ENCODE results near the gene MAP3K5.

DNA sequence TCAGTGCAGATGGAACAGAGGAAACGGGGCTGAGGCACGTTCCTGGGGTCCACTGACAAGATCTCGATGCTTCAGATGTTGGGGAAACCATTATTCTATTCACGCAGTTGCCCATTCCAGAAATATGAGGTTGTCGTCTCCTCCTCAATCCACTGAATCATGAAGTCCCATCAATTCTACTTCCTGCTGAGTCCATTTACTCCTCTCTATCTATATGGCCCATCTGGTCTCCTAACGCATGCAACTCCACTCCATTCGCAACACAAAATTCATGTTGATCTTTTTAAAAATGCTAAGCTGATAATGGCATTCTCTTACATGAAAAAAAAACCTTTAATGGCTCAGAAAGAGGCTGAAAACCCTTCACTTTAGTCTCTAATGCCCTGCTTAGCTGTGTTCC, 37.5 kb downstream of the MAP3K5 start:
- TF ChIP-seq, protein P1, sequence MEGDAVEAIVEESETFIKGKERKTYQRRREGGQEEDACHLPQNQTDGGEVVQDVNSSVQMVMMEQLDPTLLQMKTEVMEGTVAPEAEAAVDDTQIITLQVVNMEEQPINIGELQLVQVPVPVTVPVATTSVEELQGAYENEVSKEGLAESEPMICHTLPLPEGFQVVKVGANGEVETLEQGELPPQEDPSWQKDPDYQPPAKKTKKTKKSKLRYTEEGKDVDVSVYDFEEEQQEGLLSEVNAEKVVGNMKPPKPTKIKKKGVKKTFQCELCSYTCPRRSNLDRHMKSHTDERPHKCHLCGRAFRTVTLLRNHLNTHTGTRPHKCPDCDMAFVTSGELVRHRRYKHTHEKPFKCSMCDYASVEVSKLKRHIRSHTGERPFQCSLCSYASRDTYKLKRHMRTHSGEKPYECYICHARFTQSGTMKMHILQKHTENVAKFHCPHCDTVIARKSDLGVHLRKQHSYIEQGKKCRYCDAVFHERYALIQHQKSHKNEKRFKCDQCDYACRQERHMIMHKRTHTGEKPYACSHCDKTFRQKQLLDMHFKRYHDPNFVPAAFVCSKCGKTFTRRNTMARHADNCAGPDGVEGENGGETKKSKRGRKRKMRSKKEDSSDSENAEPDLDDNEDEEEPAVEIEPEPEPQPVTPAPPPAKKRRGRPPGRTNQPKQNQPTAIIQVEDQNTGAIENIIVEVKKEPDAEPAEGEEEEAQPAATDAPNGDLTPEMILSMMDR (IDR thresholded peaks at IDR 0.05; ENCODE audit: low read length) = no peak
- TF ChIP-seq EZH2 (IDR thresholded peaks at IDR 0.05; ENCODE audit: borderline replicate concordance, low read length) = no peak

Measured in OCI-LY1 (cell line).